ENCODE data around the gene INCA1.

Gene INCA1

GRCh38 chr17:4968486-4969046 lies 28.8 kb downstream of the INCA1 start:
- no peaks in the 10 kb centered on the region for H3K27me3 ChIP-seq (replicated peaks; ENCODE audit: control insufficient read depth, insufficient read depth, low read length)
- DNase-seq (ENCODE audit: extremely low read depth, insufficient read length), result no peak
- H3K36me3 ChIP-seq (ENCODE audit: control insufficient read depth, insufficient read depth, low read length), result peaks cover 28% of the 10 kb centered on the region

GRCh38 chr17:4967539-4968485 lies 29.5 kb downstream of the INCA1 start, which contains the start of gene SPAG7:
Gene SPAG7 (minus strand): TSS chr17:4967817. CDS start chr17:4967804, 13 bp downstream.
- no peak for TF ChIP-seq CTCF (IDR thresholded peaks at IDR 0.05; ENCODE audit: insufficient read depth, low read length, poor library complexity, severe bottlenecking)
- no peaks in the 10 kb centered on the region for H3K27me3 ChIP-seq (replicated peaks; ENCODE audit: control insufficient read depth, insufficient read depth, low read length)

More at GRCh38 chr17:4968486-4969046, 28.8 kb downstream of the INCA1 start:
- peak overlapping the region; percentile 75 for H3K4me3 ChIP-seq (replicated peaks; ENCODE audit: low read depth, low read length)
- no peak for TF ChIP-seq CTCF (IDR thresholded peaks at IDR 0.05; ENCODE audit: insufficient read depth, low read length, poor library complexity, severe bottlenecking)

GRCh38 chr17:4966844-4967538 lies 30.3 kb downstream of the INCA1 start:
- Histone ChIP-seq H3K4me3 (replicated peaks; ENCODE audit: low read depth, low read length) (peak overlapping the region; percentile 84), H3K27me3 (replicated peaks; ENCODE audit: control insufficient read depth, insufficient read depth, low read length) (no peaks in the 10 kb centered on the region), H3K36me3 (ENCODE audit: control insufficient read depth, insufficient read depth, low read length) (peaks cover 14% of the 10 kb centered on the region)
- no peak for TF ChIP-seq CTCF (IDR thresholded peaks at IDR 0.05; ENCODE audit: insufficient read depth, low read length, poor library complexity, severe bottlenecking)
- DNase-seq (ENCODE audit: extremely low read depth, insufficient read length), result peak; percentile 96

More at GRCh38 chr17:4967539-4968485, 29.5 kb downstream of the INCA1 start, which contains the start of gene SPAG7:
- H3K4me3 ChIP-seq (replicated peaks; ENCODE audit: low read depth, low read length), result peak within 1 kb of the TSS; percentile 84
- H3K36me3 ChIP-seq (ENCODE audit: control insufficient read depth, insufficient read depth, low read length), result peaks cover 22% of the 10 kb centered on the region
- peak; percentile 98 for DNase-seq (ENCODE audit: extremely low read depth, insufficient read length)

- no peak for DNase-seq (ENCODE audit: extremely low read depth, insufficient read length)
Measured at GRCh38 chr17:4965311-4965986, 31.9 kb downstream of the INCA1 start.

More at GRCh38 chr17:4965311-4965986, 31.9 kb downstream of the INCA1 start:
- Histone ChIP-seq H3K27me3 (replicated peaks; ENCODE audit: control insufficient read depth, insufficient read depth, low read length) (no peaks in the 10 kb centered on the region), H3K36me3 (ENCODE audit: control insufficient read depth, insufficient read depth, low read length) (peaks cover 11% of the 10 kb centered on the region), H3K4me3 (replicated peaks; ENCODE audit: low read depth, low read length) (no peak overlapping the region)
- TF ChIP-seq CTCF (IDR thresholded peaks at IDR 0.05; ENCODE audit: insufficient read depth, low read length, poor library complexity, severe bottlenecking), result no peak

Measured in GM06990 (cell line).